ENCODE results near the gene ZNF865.

ZNF865 gene

DNA sequence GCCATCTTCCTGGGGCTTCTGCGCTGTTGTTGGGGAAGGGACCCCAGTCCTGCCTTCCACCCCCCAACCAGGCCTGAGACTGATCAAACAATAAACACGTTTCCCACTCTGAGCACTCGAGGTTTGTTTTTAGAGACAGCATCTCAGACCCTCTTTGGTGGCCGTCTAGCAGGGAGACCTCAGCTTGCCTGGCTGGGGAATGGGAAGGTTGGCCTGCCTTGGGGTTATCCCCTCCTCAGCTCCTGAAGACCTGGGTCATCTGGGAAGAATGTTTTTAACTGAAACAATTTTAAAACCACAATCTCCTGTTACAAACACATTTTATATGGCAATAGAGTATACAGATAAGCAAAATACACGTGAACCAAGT, 40.0 kb downstream of the ZNF865 start:
- no peak for DNase-seq (ENCODE audit: low read depth)

DNA sequence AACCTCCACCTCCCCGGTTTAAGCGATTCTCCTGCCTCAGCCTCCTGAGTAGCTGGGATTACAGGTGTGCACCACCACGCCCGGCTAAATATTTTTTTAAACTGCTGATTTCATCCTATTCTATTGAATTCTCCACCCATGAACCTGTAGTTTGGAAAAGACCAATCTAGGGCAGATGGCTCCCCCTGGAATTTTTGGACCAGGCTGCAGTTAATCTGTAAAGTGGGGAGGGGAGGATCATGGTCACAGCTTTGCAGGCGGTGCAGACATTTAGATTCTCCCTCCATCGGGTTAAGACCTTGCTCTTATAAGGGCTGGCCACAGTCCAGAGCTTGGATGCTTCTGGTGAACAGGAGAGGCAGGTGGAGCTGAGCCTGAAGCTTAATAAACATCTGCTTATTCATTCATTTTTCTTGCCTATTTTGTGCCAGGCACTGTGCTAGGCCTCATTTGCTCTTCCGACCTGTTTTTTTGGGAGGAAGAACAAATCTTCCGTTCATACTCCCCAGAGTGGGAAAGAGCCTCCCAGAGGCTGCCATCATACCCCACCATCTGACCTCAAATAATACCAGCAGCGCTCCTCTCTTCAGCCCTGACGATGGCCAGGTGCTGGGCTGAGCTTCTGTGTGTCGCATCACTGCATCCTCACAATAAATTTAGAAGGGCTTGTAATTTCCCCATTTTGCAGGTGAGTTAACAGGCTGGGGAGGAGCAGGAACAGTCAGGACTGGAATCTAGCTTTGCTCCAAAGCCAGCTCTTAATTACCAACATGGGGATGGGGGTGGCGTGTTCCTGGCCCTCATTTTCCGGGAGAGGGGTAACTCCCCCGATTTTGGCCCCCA, 41.7 kb downstream of the ZNF865 start:
- DNase-seq (ENCODE audit: low read depth): no peak

DNA sequence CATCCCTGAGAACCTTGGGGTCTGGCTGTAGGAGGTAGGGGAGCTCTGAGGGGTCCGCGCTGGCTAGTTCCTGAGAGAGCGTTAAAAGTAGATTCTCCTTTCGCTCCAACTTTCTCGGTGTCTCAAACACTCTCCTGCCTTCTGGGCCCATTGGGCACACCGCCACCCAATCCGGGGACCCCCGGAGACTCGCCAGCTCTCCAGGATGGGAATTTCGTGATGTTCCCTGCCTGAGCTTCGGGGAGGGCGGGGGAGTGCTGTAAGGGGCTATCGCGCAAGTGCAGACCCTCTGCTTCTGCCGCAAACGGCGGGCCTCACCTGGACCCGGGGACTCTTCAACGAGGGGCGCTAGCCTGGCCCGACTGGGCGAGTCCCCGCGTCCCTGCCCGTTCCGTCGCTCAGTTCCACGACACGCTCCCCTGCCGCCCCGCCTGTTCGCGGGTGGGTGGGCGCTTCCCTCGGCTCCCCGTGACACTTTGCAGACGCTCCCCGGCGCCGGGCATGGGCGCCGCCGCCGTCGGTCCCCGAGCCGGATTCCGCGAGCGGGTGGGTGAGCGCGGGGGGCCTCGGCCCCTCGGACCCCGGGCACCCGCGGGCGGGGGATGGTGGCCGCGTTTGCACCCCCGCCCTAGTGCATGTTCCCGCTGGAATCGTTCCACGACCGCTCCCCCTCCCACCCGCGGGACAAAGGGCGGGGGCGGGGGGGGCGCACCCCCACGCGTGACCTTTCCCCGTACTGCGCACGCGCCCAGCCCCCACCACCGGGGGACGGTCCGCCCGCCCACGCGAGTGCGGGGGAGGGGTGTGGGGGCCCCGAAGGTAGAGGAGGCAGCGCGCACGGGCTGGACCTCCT, 42.5 kb downstream of the ZNF865 start, which contains the start of gene CCDC106:
CCDC106 (plus strand) TSS at position 481 of the 853 bp plus-strand sequence. CDS start 835 bp downstream, outside the sequence.
- no peak for DNase-seq (ENCODE audit: low read depth)

DNA sequence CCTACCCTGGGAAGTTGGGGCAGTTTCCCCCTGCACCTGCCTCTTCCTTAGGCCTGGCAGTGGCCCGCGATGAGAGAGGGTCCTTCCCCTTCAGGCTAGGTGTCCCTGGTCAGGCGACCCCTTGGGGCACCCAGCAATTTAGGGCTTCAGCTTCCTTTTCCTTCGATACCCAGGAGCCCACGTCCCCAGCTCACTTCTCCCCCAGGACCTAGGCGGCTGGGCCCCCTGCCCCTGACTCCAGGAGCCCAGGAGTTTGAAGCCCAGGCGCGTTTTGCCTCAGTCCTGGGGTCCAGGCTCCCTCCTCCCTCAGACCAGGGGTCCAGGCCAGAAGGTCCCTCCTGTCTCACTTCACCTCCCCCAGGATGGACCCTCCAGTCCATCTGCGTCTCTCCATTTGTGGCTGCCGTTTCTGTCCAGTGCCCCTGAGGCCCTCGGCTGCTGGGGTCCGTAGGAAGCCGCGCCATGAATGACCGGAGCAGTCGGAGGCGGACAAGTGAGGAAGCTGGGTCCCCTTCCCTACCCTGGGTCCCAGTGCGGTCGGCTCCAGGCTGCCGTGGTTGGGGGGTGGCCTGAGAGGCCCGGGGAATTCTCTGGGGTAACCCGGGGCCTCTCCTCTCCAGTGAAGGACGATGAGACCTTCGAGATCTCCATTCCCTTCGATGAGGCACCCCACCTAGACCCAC, 43.3 kb downstream of the ZNF865 start:
- DNase-seq (ENCODE audit: low read depth): no peak

DNA sequence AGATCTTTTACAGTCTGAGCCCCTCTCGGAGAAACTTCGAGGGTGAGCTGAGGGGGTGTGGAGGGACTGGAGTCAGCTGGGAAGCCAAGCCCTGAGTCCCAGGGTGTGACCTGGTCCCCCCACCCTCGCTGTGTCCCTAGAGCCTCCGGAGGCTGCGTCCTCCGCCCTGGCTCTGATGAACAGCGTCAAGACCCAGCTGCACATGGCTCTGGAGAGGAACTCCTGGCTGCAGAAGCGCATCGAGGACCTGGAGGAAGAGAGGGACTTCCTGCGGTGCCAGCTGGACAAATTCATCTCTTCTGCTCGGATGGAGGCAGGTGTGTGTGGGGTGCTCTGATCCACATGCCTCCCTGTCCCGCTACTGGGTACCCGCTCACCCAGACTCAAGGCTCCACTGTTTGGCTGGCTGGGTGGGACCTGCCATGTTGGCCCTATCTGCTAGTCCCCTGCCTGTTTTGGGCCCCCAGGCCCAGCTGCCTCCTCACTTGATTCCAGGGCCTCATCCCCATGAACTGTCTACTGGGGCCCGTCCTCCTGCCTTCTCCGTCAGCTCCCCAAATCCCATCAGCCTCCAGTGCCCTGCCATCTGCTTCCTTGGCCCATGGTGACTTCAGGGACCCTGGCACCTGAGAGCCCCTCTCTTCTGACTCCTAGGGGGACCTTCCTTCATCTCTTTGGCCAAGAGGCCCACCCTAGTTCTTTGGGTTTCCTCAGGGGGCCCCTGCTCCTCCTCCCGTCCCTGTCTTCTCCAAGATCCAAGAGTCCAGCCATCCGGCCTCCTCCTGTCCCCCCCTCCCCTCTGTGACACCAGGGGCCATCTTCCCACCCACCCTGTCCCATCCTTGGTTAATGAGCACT, 44.0 kb downstream of the ZNF865 start:
- no peak for DNase-seq (ENCODE audit: low read depth)

DNA sequence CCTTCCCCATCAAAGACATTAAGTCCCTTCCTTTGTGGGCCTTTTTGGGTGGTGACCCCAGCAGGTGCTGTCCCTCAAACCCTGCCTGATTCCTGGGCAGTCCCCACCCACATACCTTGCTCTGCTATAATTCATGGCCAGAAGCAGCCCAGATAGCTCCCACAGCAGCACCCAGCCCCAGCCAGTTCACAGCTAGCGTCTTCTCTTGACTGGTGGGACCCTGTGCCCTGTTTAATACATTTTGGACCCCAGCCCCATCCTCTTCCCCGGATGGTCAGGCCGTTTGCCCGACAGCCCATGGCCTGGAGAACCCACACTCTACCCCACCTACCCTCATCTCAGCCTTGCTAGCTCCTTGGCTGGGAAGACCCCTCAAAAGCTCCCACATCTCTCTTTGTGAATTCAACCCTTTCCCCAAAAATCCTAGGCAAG, 44.7 kb downstream of the ZNF865 start:
- no peak for DNase-seq (ENCODE audit: low read depth)

DNA sequence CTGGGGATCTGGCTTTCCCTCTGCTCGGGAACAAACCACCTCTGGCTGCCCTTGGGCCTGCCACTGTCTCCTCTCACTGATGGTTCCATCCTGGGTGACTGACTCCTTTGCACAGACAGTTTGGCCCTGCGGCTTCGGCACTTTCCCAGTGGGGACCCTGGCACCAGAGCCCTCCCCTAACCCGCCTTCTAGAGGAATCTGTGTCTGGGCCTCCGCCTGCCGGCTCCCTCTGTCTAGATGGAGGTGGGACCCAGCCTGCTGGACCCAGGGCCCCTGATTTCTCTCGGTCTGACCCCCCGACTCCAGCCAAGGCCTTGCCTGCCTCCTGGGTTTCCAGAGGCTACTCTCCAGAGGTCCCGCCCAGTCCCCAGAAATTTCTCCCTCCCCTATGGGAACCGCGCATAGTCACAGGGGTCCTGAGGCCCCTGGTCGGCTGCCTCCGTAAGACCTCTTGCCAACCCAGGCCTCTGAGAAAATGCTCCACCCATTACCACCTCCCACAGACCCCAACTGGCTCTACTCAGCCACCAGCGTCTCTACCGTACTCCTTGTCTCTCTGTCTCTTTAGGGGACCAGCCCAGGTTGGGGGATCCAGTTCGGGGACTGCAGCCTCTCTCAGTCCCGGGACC, 45.3 kb downstream of the ZNF865 start:
- DNase-seq (ENCODE audit: low read depth): no peak

DNA sequence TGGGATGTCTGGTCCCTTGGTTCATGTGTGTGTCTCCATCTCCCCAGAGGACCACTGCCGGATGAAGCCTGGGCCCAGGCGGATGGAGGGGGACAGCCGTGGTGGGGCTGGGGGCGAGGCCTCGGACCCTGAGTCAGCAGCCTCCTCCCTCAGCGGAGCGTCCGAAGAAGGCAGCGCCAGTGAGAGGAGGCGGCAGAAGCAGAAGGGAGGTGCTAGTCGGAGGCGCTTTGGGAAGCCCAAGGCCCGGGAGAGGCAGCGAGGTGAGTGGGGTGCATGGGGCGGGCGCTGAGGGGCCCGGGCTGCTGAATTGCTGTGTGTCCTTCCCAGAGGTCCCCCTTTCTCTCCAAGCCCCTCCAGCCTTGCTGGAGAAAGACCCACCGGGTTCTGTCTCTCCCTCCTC, 45.8 kb downstream of the ZNF865 start:
- DNase-seq (ENCODE audit: low read depth): no peak

DNA sequence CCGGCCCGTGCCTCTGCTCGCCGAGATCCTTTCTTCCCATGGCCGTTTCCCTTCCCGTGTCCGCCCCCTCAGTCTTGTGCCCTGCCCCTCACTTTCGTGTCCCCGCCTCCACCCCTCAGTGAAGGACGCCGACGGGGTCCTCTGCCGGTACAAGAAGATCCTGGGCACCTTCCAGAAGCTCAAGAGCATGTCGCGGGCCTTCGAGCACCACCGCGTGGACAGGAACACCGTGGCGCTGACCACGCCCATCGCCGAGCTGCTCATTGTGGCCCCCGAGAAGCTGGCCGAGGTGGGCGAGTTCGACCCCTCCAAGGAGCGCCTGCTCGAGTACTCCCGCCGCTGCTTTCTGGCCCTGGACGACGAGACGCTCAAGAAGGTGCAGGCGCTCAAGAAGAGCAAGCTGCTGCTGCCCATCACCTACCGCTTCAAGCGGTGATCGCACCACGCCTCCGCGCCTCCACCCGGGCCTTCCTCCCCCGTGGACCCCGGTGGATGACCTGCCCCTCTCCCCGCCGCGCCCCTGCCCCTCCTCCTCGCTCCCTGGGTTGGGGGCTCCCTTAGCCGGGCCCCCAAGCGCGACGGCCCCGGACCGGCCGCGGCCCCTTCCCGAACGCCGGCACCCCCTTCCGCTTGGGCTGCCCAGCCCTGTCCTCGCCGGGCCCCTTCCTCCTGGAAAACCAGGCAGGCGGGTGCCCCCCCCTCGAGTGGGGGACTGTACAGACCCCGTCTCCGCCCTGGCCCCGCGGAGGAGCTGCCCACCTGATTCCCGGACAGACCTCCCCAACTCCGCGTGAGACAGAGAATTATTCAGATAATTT, 47.1 kb downstream of the ZNF865 start:
- no peak for DNase-seq (ENCODE audit: low read depth)

DNA sequence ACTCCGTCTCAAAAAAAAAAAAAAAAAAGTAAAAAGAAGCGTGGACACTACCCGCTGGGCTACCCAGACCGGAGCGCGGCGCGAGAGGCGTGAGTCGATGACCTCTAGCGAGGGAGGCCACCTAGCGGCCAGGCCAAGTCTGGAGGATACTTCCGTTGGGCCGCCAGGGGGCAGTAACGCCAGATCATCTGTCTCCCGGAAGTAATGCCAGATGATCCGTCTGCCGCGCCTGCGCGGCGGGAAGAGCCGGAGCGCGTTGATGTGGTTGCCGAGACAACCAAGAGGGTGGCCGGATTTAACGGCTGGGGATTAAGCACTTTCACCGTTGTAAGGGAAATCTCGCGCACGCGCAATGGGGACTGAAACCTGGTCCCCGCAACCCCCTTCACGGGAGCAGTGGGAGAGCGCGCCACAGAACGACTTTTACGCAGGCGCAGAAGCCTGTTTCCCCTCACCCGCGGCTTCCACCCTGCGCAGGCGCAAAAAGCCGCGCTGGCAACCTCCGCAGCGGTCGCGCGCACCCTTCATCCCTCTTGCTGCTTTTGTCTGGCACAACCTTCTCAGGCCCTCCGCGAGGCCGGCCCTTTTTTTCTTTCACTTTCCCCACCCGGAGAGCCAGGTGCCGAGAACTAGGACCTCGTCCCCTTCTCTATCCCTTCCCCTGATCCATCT, 48.3 kb downstream of the ZNF865 start:
- peak; percentile 98 for DNase-seq (ENCODE audit: low read depth)

DNA sequence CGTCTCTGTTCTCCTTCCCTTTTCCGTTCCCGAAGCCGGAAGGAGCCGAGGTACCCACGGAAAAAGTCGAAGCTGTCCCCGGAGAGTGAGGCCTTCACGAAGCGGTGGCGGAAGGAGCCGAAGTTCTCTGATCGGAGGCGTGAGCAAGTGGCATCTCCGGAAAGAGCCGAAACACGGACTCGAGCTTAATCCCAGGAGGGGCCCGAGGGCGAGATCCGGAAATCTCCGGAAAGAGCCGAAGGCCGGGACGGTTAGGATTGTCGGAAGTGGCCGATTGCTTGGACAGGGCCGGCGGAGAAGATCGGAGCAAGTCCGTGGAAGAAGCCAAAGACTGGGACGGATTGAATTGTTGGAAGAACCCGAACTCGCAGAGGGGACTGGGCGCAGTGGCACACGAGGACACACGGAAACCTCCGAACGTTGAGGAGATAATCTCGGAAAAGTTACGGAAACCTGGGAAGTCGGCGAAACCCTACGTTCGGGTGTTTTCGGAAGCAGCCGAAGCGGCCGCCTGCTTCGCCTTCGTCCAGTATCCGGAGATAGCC, 48.9 kb downstream of the ZNF865 start:
- peak; percentile 99 for DNase-seq (ENCODE audit: low read depth)

DNA sequence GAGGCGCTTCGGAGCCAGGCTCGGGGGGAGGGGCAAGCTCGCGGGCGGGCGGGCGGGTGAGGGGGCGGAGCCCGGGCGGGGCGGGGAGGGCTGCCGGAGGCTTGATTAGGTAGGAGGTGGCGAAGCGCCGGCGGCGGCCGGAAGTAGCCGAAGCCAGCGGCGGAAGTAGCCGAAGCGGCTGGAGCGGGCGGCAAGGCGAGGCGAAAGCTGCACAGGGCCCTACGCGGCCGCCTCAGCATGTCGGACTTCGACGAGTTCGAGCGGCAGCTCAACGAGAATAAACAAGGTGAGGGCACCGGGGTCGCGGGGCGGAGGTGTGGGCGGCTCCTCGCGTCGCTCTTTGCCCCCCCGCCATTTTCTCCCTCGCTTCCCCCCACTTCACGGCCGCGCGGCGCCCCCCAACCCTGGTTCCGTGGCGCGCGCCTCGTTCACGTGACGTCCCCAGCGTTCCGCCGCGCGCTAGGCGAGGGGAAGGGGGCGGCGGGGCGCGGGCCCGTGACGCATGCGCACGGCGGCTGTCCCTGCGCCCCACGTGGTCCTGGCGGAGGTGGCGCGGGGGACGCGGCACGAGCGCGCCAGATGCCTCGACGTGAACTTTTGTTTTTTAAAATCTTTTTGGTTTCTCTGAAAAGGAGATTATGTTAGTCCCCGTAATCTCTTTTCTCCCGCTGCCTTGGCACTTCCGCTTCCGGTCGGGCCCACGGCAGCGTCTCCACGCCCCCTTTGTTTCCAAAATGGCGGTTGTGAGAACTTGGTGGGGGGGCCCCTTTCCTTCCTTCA, 49.6 kb downstream of the ZNF865 start, which contains the start of gene U2AF2:
U2AF2 (plus strand) TSS at position 168 of the 780 bp plus-strand sequence; CDS start at position 238, 70 bp downstream.
- DNase-seq (ENCODE audit: low read depth): peak; percentile 93

DNA sequence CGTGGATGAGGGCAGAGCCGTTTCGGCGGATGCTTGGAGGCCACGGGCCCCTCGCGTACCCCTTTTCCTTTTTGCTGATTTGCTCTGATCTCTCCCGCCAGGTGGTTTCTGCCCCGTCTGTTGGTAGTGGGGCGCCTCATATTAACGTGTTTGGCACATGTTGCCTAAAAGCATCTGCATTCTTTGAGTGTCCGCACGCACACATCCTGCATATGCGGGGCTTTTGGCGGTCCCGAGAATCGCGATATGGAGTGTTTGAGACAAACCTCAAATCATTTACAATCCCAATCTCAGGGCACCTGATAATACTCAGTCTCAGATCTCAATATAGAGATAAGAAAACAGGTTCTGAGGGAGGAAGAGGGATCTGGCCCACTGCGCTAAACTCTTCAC, 50.2 kb downstream of the ZNF865 start:
- DNase-seq (ENCODE audit: low read depth): no peak

DNA sequence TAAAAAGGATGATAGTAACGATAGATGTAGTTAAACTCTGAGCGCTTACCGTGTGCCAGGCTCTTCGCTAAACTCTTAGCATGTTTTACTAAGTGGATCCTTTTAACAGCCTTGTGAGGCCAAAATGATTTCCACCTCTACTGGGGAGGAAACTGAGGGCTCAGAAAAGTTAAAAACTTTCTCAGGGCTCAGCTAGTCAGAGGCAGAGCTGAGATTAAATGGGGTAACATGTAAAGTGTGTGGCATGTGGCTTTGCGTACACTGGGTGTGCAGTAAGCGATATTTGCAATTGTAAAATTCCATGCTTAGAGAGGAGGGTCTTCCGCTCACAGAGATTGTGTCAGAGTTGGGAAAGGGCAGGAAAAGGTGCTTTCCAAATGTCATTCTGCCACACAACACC, 51.1 kb downstream of the ZNF865 start:
- DNase-seq (ENCODE audit: low read depth): no peak

DNA sequence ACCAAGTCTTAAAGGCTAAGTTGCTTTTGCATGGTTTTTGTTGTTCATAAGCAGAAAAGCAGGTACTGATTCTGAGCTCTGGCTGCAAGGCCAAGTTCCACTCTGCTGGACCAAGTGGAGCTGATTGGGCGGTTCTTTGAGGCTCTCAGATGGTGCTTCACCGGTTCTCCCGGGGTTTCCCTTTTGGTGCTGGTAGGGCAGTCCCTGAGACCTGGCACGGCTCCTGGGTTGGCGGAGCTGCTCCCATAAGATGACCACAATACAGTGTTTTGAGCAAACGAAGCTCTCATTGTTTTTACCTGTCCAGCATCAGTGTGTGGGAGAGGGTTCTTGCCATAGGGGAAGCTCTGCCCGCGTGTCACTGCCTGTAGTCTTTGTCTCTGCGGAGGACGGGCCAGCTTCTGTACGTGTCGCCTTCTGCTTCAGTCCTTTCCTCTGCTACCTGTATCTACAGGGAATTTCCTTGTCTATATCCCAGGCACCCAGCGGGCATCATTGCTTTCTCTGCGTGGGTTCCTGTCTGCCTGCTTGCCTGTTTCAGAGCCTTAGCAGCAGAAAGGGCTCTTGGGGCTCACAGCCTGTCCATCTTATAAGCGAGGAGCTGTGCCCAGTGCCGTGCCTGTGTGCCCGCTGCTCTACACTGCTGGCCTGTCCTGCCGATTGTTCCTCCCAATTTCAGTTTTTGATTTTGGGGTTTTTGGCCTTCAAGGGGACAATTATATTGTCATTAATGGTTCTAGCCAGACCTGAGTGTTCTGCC, 51.7 kb downstream of the ZNF865 start:
- no peak for DNase-seq (ENCODE audit: low read depth)

DNA sequence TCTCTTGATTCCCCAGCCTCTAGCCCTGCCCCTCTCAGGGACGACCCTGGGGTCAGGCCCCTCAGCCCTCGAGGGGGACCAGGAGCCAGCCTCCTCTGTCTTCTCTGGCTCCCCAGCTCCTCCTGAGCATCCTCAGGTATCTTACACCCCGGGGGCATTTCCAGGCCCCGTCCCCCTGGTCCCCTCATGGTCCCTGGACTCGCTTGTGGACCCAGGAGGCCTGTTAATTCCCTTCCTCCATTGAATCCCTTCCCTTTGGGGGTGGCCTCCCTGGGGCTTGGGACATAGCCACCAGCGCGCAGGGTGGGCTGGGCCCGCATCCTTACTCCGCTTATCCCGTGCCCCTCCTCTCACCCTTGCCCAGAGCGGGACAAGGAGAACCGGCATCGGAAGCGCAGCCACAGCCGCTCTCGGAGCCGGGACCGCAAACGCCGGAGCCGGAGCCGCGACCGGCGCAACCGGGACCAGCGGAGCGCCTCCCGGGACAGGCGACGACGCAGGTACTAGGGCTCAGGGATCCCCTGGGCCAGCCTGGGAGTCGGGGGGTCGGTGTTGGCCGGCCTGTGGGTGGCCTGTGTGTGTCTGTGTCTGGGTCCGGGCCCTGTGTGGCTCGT, 53.5 kb downstream of the ZNF865 start:
- no peak for DNase-seq (ENCODE audit: low read depth)

DNA sequence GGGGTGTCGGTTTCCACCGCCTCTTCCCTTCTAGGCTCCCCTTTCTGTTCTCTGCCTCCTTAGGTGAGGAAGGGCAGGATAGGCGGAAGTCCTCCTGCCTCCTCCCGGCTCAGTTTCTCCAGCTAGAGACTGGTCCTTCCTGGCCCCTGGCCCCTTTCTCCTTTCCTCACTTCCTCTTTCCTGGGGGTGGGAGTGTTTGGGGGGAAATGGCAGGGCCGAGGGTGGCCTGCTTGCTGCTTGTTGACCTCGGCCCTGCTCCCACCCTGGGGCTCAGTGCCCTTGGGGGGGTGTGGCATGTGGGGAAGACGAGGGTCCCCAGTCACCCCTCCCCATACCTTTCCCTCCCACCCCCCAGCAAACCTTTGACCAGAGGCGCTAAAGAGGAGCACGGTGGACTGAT, 54.4 kb downstream of the ZNF865 start:
- no peak for DNase-seq (ENCODE audit: low read depth)

Measured in stimulated activated CD8-positive, alpha-beta memory T cell treated with anti-CD3 and anti-CD28 coated beads, Interleukin-4, amount 100 ng/mL, for 24 hours (primary cell).